MV-4-11 (cell line): ENCODE data around the gene ZNF225.
"Not testable (repeated sequence)": the region's sequence is repeated elsewhere in the genome, so short reads cannot be mapped to it uniquely, and the experiment has no call there.

Source experiments
- DNase-seq: peaks from one replicate; lab custom pipeline; 2025; lab: John Stamatoyannopoulos, UW

Gene ZNF225

DNA sequence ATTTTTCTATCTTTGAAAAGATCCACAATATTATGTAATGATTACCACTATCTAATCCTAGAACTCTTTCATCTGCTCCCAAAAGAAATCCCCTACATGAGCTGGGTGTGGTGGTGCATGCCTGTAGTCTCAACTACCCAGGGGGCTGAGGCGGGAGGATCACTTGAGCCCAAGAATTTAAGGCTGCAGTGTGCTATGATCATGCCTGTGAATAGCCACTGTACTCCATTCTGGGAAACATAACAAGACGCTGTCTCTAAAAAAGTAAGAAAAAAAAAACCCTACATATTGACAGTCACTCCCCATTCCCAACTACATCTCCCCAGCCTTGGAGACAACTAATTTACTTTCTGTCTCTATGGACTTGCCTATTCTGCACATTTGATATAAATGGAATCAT lies 50.6 kb downstream of the ZNF225 start:
- no peak for DNase-seq

DNA sequence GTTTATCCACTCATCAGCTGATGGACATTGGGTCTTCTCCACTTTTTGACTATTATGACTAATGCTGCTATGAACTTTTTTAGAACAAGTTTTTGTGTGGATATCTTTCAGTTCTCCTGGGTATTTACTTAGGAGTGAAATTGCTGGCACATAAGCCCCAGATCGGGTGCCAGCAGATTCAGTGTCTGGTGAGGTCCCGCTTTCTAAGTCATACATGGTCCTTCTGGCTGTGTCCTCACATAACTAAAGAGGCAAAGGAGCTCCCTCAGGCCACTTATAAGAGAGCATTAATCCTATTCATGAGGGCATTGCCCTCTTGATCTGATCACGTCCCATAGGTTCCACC lies 51.1 kb downstream of the ZNF225 start:
- DNase-seq = no peak

DNA sequence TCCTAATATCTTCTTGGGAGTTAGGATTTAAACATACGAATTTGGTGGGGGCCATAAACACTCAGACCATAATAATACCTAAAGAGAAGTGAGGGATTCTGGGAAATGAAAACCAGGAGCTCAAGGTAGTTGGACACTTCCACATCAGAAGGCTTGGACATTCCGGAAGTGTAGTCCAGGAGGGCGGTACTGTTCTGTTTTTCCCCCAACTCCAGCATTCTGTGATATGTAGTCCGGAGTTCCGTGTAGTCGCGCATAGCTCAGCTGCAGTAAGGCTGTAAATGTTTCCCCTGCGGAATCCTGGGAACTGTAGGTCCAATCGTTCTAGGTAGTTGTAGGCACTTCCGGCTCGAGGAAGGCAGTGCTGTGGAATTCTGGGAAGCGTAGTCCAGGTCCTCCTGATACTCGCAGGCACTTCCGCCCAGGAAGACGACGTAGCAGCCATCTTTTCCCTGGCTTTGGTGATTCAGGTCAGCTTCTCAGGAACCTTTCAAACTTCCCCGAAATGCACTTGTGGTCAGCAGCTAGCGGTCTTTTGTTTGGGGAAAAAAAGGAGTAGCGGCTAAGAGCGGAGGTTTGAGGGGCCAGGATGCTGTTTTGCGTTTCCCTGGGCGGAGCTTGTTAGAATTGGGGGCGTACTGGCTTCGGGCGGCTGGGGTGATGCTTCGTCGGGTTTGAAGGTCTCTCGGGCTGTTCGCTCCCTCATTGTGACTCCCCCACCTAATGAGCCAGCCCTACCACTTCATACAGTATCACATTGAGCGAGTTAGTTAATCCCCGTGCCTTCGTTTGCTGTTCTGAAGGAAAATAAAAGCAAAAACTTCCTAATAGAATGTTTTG lies 51.7 kb downstream of the ZNF225 start, which contains the start of gene ZNF226:
TSS of gene ZNF226 (plus strand) at position 428 of the 840 bp plus-strand sequence. CDS start 4,981 bp downstream, outside the sequence.
- DNase-seq = peak; percentile 100

GRCh38 chr19:44170660-44171059 lies 57.5 kb downstream of the ZNF225 start:
- not testable (repeated sequence) for DNase-seq

GRCh38 chr19:44176590-44176989 lies 63.4 kb downstream of the ZNF225 start:
- no peak for DNase-seq

- DNase-seq = no peak
Measured at GRCh38 chr19:44180968-44181367, 67.8 kb downstream of the ZNF225 start.

DNA sequence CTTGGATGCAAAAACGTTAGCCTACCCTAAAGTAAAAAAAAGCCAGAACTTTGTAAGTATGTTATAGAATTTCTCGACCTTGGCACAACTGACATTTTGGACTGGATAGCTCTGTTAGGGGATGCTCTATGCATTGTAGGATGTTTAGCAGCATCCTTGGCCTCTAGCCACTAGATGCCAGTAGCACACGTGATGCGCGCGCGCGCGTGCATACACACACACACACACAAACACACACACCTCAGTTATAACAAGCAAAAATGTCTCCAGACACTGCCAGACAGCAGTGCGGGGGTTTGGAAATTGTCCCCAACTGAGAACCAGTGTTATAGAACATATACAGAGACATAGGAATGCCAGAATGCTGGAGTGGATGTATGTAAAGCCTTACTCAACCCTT lies 68.9 kb downstream of the ZNF225 start:
- no peak for DNase-seq
